AML-193 (cell line): Measurements from ENCODE around the gene DDX41.
A peak's percentile ranks its signal among the peaks of the same experiment; 100 is the strongest.

Source experiments
- DNase-seq, 2 experiments: peaks; one replicate each; lab custom pipeline; 2025; lab: John Stamatoyannopoulos, UW

The DDX41 gene

DNA sequence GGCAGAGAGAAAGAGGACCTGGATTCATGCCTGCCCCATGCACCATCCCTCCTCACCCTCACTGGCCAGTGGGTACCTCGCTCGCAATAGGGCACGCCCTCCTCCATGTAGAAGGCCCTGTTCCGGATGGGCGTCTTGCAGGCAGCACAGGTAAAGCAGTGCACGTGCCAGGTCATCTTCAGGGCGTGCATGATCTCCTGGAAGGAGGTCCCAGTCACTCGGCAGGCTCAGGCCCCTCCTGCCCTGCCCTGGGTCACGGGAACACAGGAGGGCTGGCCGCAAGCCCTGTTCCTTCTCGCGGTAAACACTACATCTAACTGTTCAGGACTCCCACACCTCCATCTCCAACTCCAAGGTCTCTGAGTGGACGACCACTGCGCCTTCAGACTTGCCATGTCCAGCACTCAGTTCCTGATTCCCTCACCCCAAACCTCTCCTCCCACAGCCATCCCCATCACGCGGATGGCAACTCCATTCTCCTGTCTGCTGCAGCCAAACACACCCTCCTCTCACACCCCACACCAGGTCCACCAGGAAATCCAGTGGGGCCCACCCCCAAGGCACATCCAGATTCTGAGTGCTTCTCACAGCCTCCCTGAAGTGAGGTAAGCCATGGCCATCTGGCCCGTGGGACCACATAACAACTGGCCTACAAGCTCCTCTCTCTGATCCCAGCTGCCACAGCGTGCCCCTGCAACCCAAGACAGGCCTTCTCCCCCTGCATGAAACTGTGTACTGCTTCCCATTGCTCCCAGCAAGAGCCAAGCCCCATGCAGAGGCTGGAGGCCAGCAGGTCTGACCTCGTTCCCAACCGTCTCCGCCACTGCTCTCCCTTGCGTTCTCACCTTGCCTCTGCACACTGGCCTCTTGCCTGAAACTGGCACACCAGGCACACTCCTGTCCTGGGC is 32.5 kb downstream of the DDX41 start:
- DNase-seq, result no peak

GRCh38 chr5:177483042-177483441 is 33.7 kb downstream of the DDX41 start:
- no peak for DNase-seq

DNA sequence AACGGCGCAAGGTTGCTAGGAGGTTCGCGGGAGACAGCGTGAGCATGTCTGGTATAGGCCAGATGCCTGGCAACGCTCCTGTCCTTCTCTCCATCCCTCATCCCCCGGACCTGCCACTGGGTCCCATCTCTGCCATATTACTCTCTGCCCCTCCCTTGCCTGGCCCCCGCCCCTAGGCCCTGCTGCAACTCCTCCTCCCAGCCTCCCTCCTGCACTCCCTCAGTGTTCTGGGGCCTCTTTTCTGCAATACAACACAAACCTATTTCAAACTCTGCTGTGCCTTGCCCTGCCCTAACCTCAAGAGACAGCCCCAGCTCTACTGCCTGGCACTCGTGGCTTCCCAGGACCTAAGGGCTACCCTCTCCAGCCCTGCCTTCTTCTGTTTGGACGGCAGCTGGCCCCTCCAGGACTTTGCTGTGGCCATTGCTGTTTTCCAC is 34.4 kb downstream of the DDX41 start:
- no peak for DNase-seq

DNA sequence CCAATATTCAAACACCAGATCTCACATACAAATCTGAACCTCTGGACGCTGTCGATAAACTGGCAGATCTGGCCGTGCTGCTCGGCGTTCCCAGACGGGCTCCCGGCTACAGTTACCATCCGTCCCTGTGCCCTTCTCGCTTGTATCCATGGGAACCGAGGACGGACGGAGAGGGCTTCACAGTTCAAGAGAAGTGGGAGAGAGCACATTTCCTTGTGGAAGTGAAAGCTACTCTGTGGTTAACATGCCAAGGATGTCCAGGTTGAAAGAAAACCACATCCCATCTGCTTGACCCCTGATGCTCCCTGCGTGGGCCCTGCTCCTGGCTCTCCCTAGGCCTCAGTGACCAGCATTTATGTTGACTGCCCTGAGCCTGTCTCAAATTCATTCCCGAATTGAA is 37.0 kb downstream of the DDX41 start:
- DNase-seq, result no peak

DNA sequence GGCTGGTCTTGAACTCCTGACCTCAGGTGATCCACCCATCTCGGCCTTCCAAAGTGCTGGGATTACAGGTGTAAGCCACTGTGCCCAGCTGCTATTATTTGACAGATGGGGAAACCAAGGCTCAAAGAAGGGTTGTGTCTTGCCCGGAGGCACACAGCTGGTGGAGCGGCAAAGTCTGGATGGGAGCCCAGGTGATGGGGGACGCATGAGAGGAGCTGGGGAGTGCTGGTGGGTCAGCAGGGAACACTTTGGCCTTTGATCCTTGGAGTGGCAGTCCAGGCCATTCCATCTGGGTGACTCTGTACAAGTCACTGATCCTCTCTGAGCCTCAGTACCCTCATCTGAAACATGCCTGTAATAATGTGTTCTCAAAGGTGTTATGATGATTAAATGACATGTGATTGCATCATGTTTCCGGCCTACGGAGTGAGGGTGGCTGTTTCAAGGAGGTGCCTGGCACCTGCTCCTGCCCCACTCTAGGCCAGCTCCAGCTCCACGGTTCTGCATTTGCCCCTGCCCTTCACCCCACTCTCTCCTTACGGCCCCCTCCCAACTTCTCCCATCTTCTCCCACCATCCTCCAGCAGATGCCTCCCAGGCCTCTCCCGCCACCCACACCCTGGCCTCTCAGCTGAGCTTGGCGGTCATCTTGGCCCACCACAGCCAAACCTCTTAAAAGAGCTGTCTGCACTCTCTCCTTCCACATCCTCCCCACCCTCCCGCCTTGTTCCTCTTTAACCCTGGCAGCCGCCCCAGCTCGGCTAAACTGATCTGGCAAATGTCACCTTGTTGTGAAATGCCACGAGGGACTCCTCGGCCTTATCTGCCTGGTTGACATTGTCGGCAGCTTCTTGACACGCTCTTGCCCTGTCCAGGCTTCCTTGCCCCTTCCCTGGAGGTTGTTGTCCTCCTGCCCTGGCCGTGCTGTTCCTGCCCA is 37.8 kb downstream of the DDX41 start:
- DNase-seq, result peak; percentile 86 to 89

- no peak for DNase-seq
Observed at GRCh38 chr5:177477701-177478477, 38.9 kb downstream of the DDX41 start.

- DNase-seq, result no peak
Observed at GRCh38 chr5:177476531-177477233, 40.1 kb downstream of the DDX41 start.

DNA sequence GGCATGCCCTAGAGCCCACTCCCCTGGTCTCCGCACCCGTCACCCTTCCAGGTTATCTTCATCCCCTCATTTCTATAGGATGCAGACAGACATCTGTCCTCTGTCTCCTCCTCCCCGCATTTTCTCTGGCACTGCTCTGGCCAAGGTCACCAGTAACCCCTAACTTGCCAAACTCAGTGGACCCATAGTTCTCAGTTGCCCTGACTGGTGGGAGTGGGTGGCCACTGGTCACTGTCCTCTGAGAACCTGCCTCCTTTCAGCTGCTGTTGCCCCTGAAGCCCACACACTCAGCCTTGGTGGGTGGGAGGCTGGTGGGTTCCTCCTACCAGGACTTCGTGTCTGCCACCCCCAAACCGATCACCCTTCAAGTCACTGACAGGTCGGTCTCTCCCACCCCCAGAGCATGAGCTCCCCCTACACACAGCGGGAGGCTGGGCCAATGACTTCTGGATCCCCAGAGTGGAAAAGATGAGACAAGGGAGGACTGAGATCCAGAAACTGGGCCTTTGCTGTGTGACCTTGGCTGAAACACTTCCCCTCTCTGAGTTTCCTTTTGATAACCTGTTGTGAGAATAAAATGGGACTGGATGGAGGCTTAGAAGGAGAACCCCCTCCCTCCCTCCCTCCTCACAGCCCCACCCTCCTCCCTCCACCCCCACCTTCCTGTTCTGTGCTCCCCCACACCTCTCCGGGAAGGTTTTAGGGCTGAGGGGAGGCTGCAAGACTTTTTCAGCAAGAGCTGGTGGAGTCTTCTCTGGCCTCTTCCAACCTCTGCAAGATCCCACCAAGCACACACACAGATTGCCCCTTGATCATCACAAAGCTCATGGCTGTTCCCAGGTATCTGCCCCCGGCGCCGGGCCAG is 41.0 kb downstream of the DDX41 start:
- DNase-seq, result no peak

DNA sequence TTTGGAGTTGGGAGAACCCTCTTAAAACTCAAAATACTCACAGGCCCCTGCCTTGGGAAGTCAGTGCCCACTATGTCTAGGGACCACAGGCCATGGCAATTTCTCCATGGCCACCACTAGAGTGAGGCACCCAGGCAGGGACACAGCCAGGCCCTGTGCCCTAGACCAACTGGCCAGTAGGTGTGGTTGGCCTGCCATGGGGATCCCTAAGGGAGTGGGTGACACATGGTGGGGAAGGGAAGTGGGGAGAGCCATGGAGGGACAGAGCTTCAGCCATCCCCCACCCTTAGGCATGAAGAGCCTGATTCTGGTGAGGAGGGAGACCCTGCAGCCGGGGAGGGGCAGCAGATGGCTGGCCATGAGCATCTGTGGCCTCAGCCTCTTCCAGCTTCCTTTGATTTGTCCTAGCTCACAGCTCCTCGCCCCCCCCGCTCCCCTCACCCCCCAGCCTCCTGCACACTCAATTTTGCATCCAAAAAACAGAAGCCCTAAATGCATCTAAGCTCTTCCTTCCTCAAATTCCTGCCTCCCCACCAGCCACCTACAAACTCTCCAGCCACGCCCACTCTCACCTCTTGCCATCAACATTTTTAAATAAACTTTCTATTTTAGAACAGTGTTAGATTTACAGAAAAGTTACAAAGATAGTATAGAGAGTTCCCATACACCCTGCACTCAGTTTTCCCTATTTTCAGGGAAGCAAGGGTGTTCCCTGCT is 41.8 kb downstream of the DDX41 start:
- DNase-seq, result no peak

DNA sequence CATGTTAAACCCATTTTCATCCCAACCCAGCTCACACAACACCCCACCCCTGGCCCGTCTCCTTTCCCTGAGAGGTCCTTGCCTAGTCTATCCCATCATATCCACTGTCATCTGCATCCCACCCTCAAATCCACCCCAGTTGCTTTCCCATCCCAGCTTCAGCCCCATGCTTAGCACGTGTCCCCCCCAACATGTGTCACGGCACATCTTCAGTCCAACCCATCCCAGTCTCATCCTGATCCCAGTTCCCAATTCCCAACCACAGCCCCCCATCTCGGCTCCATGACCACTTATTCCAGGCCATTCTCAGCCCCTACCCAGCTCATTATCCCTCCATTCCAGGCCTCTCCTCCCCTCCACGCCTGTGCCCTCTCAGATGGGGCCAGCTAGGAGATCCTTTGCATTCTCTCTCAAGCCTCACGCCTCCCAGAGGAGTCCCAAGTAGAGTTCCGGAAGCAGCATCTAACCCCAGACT is 42.7 kb downstream of the DDX41 start:
- DNase-seq, result no peak

DNA sequence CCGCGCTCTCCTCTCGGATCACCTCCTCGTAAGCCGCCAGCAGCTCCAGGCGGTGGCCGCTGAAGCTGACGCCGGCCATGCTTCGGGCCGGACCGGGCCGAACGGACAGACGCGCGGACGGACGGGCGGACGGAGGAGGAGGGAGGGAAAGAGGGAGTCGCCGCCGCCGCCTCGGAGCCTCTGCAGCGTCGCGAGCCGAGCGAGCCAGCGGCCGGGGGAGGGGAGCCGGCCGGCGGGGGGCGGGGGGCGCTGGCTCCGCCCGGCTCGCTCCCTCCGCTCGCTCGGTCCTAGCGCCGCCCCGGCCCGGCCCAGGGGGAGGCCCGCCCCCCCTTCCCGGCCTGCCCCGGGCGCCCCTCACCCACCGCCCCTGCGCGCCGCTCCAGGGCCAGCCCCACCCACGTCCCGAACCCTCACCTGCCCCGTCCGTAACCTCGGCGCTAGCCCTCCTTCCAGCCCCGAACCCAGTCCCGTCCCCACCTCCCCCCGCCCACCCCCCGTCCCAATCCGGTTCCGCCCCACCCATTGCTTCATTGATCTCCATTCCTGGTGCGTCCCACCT is 43.2 kb downstream of the DDX41 start, which contains the start of gene DBN1:
DBN1 (minus strand) TSS at position 192 of the 559 bp plus-strand sequence; CDS start at position 79, 113 bp downstream.
- DNase-seq, result no peak

DNA sequence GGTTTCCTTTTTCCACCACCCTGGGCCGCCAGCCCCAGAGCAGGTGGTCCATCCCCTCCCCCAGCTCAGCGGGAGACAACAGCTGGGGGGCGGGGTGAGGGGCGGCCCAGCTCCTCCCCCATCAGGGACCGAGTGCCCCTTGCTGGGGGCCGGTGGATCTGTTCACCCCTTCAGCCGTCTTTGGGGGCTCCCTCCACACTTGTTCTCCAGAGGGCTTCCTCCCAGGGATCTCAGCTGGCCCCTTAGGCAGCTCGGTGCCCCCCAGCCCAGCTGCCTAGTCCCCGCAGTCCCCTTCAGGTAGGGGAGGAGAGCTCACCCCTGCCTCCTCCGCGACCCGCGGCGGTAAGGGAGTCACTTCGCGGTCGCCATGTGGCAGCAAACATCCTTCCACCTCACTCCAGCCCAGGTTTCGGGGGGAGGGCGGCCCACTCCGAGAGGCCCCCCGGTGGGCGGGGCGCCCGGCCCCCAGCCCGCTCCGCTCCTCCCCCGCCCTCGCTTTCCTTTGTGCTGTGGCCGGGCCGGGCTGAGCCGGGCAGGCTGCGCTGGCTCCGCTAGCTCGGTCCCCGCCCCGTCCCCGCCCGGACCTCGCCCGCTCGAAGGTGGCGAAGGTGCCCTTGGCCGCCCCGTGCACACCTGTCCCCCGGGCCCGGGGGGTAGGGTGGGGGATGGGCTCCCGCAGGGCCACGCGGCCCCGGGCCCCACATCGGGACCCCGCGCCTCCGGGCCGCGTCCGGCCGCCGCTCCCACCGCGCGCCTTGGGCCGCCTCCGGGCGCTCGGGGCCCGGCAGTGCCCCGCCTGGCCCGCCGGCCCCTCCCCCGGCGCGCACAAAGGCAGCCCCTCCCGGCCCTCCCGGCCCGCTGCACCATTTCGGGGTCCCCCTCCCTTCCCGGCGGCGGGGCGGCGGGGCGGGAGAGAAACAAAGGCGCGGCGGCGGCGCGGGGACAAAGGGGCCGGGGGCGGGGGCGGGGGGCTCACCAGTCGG is 44.0 kb downstream of the DDX41 start:
- DNase-seq, result no peak

- no peak for DNase-seq
Observed at GRCh38 chr5:177471610-177472356, 45.0 kb downstream of the DDX41 start.

- no peak for DNase-seq
Observed at GRCh38 chr5:177470759-177471536, 45.8 kb downstream of the DDX41 start.

DNA sequence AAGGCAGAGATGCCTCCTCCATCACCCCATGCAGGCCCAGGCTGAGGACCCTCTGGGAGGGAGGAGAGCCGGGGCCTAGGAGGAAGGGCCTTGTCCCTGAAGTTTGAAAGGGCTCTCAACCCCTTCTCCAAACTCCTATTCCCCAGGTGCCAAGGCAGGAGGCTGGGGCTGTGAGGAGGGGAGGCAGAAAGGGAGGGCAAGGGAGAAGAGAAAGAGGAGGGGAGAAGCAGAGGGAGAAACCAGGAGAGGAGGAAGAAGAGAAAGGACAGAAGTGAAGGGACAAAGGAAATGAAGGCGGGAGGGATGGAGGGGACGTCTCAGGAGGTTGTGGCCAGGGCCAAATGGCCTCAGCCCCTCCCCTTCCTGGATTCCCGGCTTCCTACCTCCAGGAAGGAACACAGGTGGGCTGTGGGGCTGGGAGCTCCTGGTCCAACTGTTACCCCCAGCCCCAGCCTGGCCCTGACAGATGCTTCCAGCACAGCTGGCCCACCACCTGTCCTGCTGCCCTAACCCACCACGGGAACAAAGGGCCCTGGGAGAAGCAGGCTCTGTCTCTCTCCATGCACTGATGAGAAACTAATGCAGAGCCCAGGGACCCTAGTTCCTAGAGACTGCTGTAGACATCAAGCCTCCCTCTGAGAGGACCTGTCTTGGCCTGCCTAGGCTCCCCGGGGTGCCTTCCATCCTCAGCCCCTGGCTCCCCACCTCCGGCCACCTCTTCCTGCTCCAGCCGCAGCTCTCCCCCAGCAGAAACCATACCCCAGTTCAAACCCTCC is 46.8 kb downstream of the DDX41 start:
- no peak for DNase-seq
